SK-N-SH (cell line): Measurements from ENCODE around the gene NEK7.

Source experiments
- CTCF ChIP-seq: fragments of 200-600 bp; sonication (generic); IDR thresholded peaks from 2 replicates; pipeline ENCODE4 v1.6.1; 2017; ENCODE audit warnings: antibody characterized with exemption, mild to moderate bottlenecking, moderate library complexity
- ELF1 ChIP-seq: IDR thresholded peaks from 2 replicates; pipeline ENCODE4 v1.4.0; 2012
- EP300 ChIP-seq, 2 experiments: IDR thresholded peaks; 2 replicates each; pipeline versions ENCODE4 v1.4.0 to v1.6.1; 2012; ENCODE audit warnings: borderline replicate concordance in 1 of 2, low read depth in 1 of 2, low read length in 1 of 2
- MAX ChIP-seq: IDR thresholded peaks from 2 replicates; pipeline ENCODE4 v1.4.0; 2012; ENCODE audit warnings: low read depth
- NRF1 ChIP-seq: IDR thresholded peaks from 2 replicates; pipeline ENCODE4 v1.6.1; 2012; ENCODE audit warnings: low read depth, mild to moderate bottlenecking, low read length
- RAD21 ChIP-seq: IDR thresholded peaks from 2 replicates; pipeline ENCODE4 v1.6.1; 2012; ENCODE audit warnings: mild to moderate bottlenecking, low read length
- RCOR1 ChIP-seq: fragments of 150-350 bp; IDR thresholded peaks from 2 replicates; pipeline ENCODE4 v1.6.1; 2017; ENCODE audit warnings: antibody characterized with exemption, low read length
- REST ChIP-seq: IDR thresholded peaks from 2 replicates; pipeline ENCODE4 v1.6.1; 2012; ENCODE audit warnings: mild to moderate bottlenecking, low read depth, low read length, moderate library complexity
- RFX5 ChIP-seq: IDR thresholded peaks from 2 replicates; pipeline ENCODE4 v1.6.1; 2012; ENCODE audit warnings: mild to moderate bottlenecking, improper control_type of control experiment, low read length
- TCF12 ChIP-seq: IDR thresholded peaks from 2 replicates; pipeline ENCODE4 v1.4.0; 2012
- TF ChIP-seq, protein P1 (sequence below): IDR thresholded peaks from 2 replicates; pipeline ENCODE4; 2012

DNA sequence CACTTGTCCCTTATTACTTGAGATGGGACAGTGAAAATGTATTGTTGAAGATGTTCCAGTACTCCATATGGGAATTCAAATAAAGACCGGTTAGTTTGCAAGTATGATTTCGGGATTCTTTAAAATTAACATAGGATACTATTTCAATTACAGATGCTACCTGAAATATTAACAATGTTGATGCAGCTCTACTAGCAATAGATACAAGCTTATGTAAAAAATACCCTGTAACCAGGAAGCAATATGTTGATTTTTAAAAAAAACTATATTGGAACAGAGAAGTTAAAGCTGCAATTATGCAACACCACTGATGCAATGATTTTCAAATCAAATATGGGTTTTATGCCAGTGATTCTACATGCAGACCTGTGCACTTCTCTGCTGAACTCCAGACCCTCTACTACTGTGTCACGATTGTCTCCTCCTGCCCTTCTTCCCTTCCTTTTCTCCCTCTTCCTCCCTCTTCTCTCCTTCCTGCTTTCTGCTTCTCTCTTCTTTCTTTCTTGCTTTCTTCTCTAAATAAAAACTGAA is 204.5 kb downstream of the NEK7 start:
- TF ChIP-seq TCF12, result no peak
- TF ChIP-seq ELF1, result no peak
- no peak for TF ChIP-seq CTCF
- TF ChIP-seq MAX, result no peak
- no peak for TF ChIP-seq RCOR1
- TF ChIP-seq EP300 (IDR thresholded peaks at IDR 0.05; ENCODE audit: borderline replicate concordance in 1 of 2, low read depth in 1 of 2, low read length in 1 of 2), result no peak
- no peak for TF ChIP-seq NRF1
- TF ChIP-seq, protein P1, sequence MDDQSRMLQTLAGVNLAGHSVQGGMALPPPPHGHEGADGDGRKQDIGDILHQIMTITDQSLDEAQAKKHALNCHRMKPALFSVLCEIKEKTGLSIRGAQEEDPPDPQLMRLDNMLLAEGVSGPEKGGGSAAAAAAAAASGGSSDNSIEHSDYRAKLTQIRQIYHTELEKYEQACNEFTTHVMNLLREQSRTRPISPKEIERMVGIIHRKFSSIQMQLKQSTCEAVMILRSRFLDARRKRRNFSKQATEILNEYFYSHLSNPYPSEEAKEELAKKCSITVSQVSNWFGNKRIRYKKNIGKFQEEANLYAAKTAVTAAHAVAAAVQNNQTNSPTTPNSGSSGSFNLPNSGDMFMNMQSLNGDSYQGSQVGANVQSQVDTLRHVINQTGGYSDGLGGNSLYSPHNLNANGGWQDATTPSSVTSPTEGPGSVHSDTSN, result no peak
- no peak for TF ChIP-seq RAD21
- no peak for TF ChIP-seq RFX5
- TF ChIP-seq REST, result no peak
